CD4-positive, alpha-beta T cell (primary cell): Measurements from ENCODE around the gene COL23A1. TPM values are rescaled to one million over a fixed set of nuclear protein-coding genes. Genes with fewer than 3 reads are reported as not detected.

Source experiments
- ATAC-seq: fragments of 200-7000 bp; cut with Tn5 transposase; one replicate; pipeline ENCODE4 v1.10.0; 2022; ENCODE audit warnings: mild to moderate bottlenecking; ENCODE audit not compliant: poor library complexity
- CTCF ChIA-PET: fragments of 350-600 bp; sonication (Branson Sonifier 250); formaldehyde crosslinking; loops from one replicate; lab custom pipeline; 2021; ENCODE audit warnings: antibody characterized with exemption, inconsistent platforms; lab: Charles Lee
- POLR2A ChIA-PET: fragments of 350-600 bp; sonication (Branson Sonifier 250); formaldehyde crosslinking; loops from one replicate; lab custom pipeline; 2021; ENCODE audit warnings: antibody characterized with exemption, inconsistent platforms; lab: Charles Lee
- DNase-seq, 14 experiments: peaks; one replicate each; pipeline ENCODE4 v3.0.0-alpha.2; 2013 to 2020; ENCODE audit warnings: mixed read lengths in 2 of 14
- H3K27ac ChIP-seq, 2 donors: one replicate each; pipeline versions ENCODE4 v1.5.1 to v1.7.0; 2013; ENCODE audit warnings: low read length in 2 of 2, low read depth in 1 of 2, mild to moderate bottlenecking in 1 of 2
- H3K27me3 ChIP-seq, 2 experiments: 1 replicate in 1 of 2; 2 replicates in 1 of 2; pipeline versions ENCODE4 v1.6.1 to v1.7.0; 2013; ENCODE audit warnings: low read length in 2 of 2, control low read depth in 1 of 2, mild to moderate bottlenecking in 1 of 2, moderate library complexity in 1 of 2; ENCODE audit not compliant: insufficient read depth in 2 of 2, control insufficient read depth in 1 of 2
- H3K36me3 ChIP-seq: one replicate; pipeline ENCODE4 v1.6.1; 2013; ENCODE audit warnings: low read length, control low read depth; ENCODE audit not compliant: insufficient read depth
- H3K4me1 ChIP-seq: one replicate; pipeline ENCODE4 v1.6.1; 2013; ENCODE audit warnings: low read length, control low read depth; ENCODE audit not compliant: insufficient read depth
- H3K4me3 ChIP-seq: one replicate; pipeline ENCODE4 v1.5.1; 2013; ENCODE audit warnings: mild to moderate bottlenecking, low read length, moderate library complexity
- H3K9me3 ChIP-seq, 2 experiments: 1 replicate in 1 of 2; 2 replicates in 1 of 2; pipeline versions ENCODE4 v1.6.1 to v1.7.0; 2013; ENCODE audit warnings: low read length in 2 of 2, mild to moderate bottlenecking in 2 of 2, control low read depth in 1 of 2, moderate library complexity in 1 of 2; ENCODE audit not compliant: control insufficient read depth in 1 of 2, insufficient read depth in 1 of 2
- H3K27ac Mint-ChIP-seq: one replicate; pipeline ENCODE4 v1.8.0; 2020; ENCODE audit warnings: mixed read lengths
- H3K27me3 Mint-ChIP-seq: one replicate; pipeline ENCODE4 v1.8.0; 2021; ENCODE audit warnings: mixed read lengths
- H3K36me3 Mint-ChIP-seq: one replicate; pipeline ENCODE4 v1.8.0; 2021; ENCODE audit warnings: low read depth, mixed read lengths
- H3K4me1 Mint-ChIP-seq: one replicate; pipeline ENCODE4 v1.8.0; 2021; ENCODE audit warnings: low read depth, mixed read lengths
- H3K4me3 Mint-ChIP-seq: one replicate; pipeline ENCODE4 v1.8.0; 2020; ENCODE audit warnings: mild to moderate bottlenecking, mixed read lengths
- H3K9me3 Mint-ChIP-seq: one replicate; pipeline ENCODE4 v1.8.0; 2020; ENCODE audit warnings: mixed read lengths
- CTCF ChIP-seq: fragments of 200-600 bp; IDR thresholded peaks from one replicate; pipeline ENCODE4 v1.8.0; 2022; ENCODE audit warnings: antibody characterized with exemption, mild to moderate bottlenecking
- intact Hi-C, 2 experiments: fragments of 100-400 bp; cut with DNase I in 1 of 2; cut with micrococcal nuclease in 1 of 2; formaldehyde crosslinking; loops; one replicate each; pipeline versions ENCODE4 v1.15.1 to v1.9.0; 2023 to 2025; cut with DNase I, micrococcal nuclease
- total RNA-seq, 174 experiments: library from RNA in 2 of 174; stranded (reverse) in 2 of 174; gene quantifications; one replicate each; pipeline ENCODE4 v1.2.3 and lab custom pipeline; 2021 to 2026

The COL23A1 gene
- total RNA-seq, 2 experiments from 2014 or later = not detected

GRCh38 chr5:178286226-178287090 is 303.7 kb downstream of the COL23A1 start:
- H3K4me3 ChIP-seq = no peak overlapping the region
- no peak for TF ChIP-seq CTCF
- intact Hi-C loops = no loop called here
- no peaks in the 10 kb centered on the region for H3K4me1 ChIP-seq
- Mint-ChIP-seq H3K9me3 (peaks cover 7% of the 10 kb centered on the region), H3K4me3 (no peak overlapping the region), H3K4me1 (no peaks in the 10 kb centered on the region), H3K27ac (no peak overlapping the region), H3K27me3 (peaks cover 9% of the 10 kb centered on the region), H3K36me3 (no peaks in the 10 kb centered on the region)
- no peak for ATAC-seq
- H3K27me3 ChIP-seq = peaks cover 0 to 4% of the 10 kb centered on the region in 2 experiments
- ChIA-PET CTCF (no interaction called here), POLR2A (no interaction called here)
- no peaks in the 10 kb centered on the region for H3K36me3 ChIP-seq
- no peak overlapping the region for H3K27ac ChIP-seq
- peaks cover 8 to 10% of the 10 kb centered on the region in 2 experiments for H3K9me3 ChIP-seq
- no peak for DNase-seq

- no peaks in the 10 kb centered on the region for H3K4me1 ChIP-seq
- DNase-seq (no peak), ATAC-seq (no peak)
- peaks cover 5% of the 10 kb centered on the region for H3K27me3 Mint-ChIP-seq
- no peak overlapping the region for H3K4me3 ChIP-seq
- H3K9me3 ChIP-seq = peaks cover 8 to 10% of the 10 kb centered on the region in 2 experiments
- no peaks in the 10 kb centered on the region for H3K36me3 ChIP-seq
- no peak for TF ChIP-seq CTCF
- CTCF ChIA-PET = no interaction called here
- intact Hi-C loops = no loop called here
- H3K27ac Mint-ChIP-seq = no peak overlapping the region
- H3K27ac ChIP-seq = no peak overlapping the region
- no peaks in the 10 kb centered on the region for H3K27me3 ChIP-seq
- no peaks in the 10 kb centered on the region for H3K36me3 Mint-ChIP-seq
- H3K4me3 Mint-ChIP-seq = no peak overlapping the region
- H3K4me1 Mint-ChIP-seq = no peaks in the 10 kb centered on the region
- peaks cover 7% of the 10 kb centered on the region for H3K9me3 Mint-ChIP-seq
- POLR2A ChIA-PET = no interaction called here
Measured at GRCh38 chr5:178285399-178286225, 304.6 kb downstream of the COL23A1 start.

GRCh38 chr5:178284996-178285395 is 305.2 kb downstream of the COL23A1 start:
- no peaks in the 10 kb centered on the region for H3K36me3 ChIP-seq

More at GRCh38 chr5:178284996-178285395, 305.2 kb downstream of the COL23A1 start:
- CTCF ChIA-PET = no interaction called here
- no peak for TF ChIP-seq CTCF
- no peak overlapping the region for H3K27ac ChIP-seq
- no peaks in the 10 kb centered on the region for H3K27me3 ChIP-seq
- POLR2A ChIA-PET = no interaction called here
- peaks cover 2% of the 10 kb centered on the region for H3K4me1 ChIP-seq
- H3K27ac Mint-ChIP-seq = no peak overlapping the region
- intact Hi-C loops = loop anchor here in 1 of 2 experiments (5.0 kb wide), 1 partner anchor 552 kb away; no protein-coding TSS in a partner anchor
- H3K4me1 Mint-ChIP-seq = no peaks in the 10 kb centered on the region
- H3K9me3 ChIP-seq = peaks cover 8 to 10% of the 10 kb centered on the region in 2 experiments
- no peaks in the 10 kb centered on the region for H3K36me3 Mint-ChIP-seq
- no peak for ATAC-seq
- no peak overlapping the region for H3K4me3 Mint-ChIP-seq
- H3K27me3 Mint-ChIP-seq = peaks cover 5% of the 10 kb centered on the region
- H3K9me3 Mint-ChIP-seq = peaks cover 7% of the 10 kb centered on the region
- DNase-seq = no peak
- H3K4me3 ChIP-seq = no peak overlapping the region
